ENCODE results near the gene SIT1.

- TF ChIP-seq MYC (IDR thresholded peaks at IDR 0.05; ENCODE audit: borderline replicate concordance, low read length) (no peak), CTCF (IDR thresholded peaks at IDR 0.05) (no peak), RCOR1 (IDR thresholded peaks at IDR 0.05; ENCODE audit: low read depth, low read length) (no peak), USF2 (IDR thresholded peaks at IDR 0.05) (no peak), POLR2A (IDR thresholded peaks at IDR 0.05; ENCODE audit: low read length) (no peak), TP53 (CRISPR knock-in tag; IDR thresholded peaks at IDR 0.05) (no peak), JUN (IDR thresholded peaks at IDR 0.05) (no peak), EP300 (IDR thresholded peaks at IDR 0.05) (no peak), CEBPB (IDR thresholded peaks at IDR 0.05) (no peak), ESRRA (IDR thresholded peaks at IDR 0.05; ENCODE audit: borderline replicate concordance, low read length) (no peak), HDAC2 (IDR thresholded peaks at IDR 0.05) (no peak)
- TF ChIP-seq, protein P1, sequence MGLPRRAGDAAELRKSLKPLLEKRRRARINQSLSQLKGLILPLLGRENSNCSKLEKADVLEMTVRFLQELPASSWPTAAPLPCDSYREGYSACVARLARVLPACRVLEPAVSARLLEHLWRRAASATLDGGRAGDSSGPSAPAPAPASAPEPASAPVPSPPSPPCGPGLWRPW (IDR thresholded peaks at IDR 0.05) = no peak
Observed at GRCh38 chr9:35679091-35679490, 28.4 kb upstream of the SIT1 start.
